Measurements from ENCODE around the gene NOTCH4.

The NOTCH4 gene

DNA sequence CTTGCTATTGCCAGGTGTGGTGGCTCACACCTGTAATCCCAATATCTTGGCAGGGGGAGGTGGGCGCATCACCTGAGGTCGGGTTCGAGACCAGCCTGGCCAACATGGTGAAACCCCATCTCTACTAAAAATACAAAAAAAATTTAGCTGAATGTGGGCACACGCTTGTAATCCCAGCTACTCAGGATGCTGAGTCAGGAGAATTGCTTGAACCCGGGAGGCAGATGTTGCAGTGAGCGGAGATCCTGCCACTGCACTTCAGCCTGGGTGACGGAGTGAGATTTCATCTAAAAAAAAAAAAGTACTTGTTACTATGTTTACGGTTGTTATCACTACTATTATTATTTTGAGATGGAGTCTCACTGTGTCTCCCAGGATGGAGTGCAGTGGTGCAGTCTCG, 67.0 kb downstream of the NOTCH4 start:
- no peak for DNase-seq

DNA sequence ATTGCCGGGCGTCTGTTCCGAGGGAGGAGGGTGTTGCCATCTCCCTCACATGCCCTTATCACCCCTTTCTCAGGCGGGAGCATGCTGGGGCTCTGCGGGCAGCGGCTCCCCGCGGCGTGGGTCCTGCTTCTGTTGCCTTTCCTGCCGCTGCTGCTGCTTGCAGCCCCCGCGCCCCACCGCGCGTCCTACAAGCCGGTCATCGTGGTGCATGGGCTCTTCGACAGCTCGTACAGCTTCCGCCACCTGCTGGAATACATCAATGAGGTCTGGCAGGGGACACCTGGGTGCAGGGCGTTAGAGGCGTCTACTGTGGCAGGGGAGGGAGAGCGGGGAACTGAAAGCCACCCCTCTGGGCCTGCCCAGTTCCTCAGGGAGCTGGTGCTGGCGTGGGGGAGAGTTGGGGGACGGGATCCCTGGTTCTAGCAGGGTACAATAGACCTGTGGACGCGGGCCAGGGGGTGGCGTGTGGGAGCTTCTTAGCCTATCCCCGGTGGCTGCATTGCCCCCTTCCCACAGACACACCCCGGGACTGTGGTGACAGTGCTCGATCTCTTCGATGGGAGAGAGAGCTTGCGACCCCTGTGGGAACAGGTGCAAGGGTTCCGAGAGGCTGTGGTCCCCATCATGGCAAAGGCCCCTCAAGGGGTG, 69.2 kb downstream of the NOTCH4 start:
- peak; percentile 58 to 61 for DNase-seq

DNA sequence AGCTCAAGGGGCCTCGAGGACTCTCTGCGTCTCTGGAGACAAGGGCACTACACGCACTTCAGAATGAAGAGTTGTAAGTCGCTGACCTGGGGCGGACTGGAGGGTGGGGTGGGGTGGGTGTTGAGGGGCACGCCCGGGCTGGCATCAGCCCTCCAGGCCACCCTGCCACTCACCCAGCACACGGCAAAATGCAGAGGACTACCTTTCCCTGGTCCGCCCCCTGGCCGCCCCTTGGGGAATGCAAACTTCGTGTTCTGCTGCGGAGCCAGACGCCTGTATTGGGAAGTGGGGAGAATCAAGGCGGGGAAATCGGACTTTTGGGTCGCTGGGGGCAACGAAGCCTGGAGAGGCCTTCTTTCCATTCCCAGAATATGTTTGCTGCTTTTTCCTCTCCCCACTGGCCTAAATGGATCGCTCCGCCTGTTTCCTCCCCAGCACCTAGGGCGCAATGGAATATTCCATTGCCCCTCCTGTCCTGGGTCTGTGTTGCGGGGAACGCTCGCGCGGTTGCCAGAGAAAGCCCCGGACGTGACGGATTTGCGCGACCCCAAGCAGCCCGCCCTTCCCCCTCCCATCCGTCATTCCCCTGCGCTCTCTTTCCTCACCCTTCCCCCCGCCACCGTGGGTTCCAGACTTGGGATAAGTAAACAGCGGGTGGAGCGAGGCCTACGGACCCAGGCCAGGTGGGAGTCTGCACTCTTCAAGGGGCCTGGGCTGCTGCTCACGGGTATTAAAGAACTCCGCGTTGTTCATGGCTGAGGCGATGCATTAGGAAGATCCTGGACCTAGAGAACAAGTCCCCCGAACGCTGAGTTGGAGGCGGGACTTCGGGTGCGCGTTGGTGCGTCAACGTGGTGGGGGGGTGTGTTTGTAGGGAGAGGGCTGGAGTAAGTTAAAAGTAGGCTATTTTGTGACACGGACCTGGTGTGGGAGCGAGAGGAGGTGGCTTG, 70.0 kb downstream of the NOTCH4 start, which contains the start of gene PPT2:
Gene PPT2, plus strand, starts transcription at position 578 of the 950 bp plus-strand sequence. CDS start 454 bp downstream, outside the sequence.
- DNase-seq, result peak; percentile 58 to 61

DNA sequence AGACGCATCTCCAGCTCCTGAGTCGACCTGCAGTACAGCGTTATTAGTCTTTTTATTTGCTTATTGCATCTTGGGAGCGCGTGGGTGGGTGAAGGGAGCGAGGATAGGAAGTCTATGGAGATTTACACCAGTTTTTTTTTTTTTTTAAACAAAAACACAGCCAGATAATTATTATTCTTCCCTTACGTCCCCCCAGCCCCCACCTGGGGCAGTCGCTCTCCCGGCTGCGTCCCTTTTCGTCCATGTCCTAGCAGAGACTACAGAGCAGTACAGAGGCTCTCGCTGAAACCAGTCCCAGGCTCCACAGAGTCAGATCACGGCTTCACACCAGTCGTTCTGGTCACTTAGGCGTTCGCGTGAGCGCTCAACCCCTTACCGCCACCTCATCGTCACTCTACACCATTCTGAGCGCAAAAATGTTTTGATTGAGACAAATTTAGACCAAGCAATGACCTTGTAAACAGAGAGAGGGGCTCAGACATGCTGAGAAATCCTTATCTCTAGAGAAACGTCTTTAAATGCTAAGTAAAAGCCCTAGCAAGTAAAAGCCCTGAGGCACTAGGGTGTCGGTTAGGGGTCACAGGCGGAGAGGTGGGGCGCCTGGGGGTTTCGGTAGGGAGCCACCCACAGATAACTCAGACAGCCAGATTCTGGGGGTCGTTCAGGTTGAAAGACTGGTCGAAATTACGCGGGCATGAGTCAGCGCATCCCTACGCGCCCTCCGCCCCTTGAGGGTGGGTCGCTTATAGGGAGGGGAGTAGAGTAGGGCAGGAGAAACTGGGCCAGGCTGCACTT, 70.9 kb downstream of the NOTCH4 start:
- no peak for DNase-seq

DNA sequence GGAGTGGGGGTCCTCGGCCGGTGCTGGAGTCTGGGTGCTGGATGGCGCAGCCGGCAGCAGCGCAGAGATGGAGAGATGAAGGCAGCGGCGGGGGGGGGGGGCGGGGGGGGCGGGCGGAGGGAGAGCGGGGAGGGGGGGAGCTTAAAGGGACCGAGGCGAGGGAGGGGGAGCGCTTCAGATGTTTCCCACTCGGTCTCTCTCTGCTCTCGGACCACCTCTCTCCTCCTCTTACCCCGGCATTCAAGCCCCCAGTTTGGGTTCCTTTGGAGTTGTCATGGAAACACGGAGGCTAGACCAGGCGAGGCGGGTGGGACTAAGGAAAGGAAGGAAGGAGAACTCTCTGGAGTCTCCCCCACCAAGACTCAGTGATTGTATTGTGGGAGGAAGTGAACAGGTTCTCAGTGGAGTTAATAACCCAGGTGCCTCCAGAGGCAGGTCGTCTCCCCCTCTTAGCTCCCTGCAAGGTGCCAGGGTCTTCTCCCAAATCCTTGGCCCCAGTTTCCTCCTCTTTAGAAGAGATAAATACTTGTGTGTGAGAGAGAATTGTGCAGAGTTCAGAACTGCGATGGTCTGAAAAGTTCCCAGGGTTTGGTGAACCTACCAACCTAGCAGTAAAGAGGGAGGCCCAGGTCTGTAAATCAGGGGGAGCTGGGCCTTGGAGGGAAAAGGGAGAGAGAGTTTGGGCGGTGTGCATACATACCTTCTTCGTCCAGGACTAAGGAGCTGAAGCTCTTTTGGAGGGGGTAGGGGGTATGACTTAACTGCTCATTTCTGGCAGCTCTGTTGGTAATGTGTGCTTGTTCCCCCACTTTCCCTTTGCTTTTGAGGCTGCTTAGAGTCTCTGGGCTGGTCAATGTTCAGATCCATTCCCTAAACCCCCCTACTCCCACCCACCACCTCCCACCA, 71.8 kb downstream of the NOTCH4 start, which contains the start of gene PRRT1:
Gene PRRT1, minus strand, starts transcription at position 77 of the 906 bp plus-strand sequence. CDS start 112 bp downstream, outside the sequence.
- DNase-seq, result no peak

DNA sequence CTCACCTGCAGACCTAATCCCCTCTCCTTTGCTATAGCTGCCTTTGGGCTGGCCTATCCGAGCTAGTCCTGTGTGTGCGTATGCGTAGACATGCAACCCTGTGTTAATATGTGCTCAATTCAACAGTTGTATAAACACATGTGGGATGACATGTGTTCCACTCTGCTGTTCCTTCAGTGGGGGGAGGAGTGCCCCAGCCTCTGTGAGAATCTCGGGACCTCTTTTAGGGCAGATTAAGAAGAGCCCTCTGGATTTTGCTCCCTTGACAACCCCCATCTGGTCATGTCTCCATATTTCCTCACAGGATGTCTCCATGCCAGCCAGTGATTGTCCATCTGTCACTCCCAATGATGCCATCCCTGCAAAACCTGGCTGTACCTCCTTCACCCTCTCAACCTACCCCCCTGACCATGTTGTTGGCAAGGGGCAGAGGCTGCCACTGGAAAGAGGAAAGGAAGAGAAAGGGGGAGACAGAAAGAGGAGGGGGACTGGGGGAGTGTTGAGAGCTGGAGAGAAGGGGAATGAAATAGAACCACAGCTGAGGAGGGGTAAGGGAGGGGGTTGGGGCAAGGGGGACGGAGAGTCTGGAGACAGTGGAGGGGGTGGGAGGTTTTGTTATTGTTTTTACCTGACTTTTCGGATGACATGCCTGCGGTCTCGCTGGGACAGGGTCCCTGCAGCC, 72.5 kb downstream of the NOTCH4 start:
- no peak for DNase-seq

DNA sequence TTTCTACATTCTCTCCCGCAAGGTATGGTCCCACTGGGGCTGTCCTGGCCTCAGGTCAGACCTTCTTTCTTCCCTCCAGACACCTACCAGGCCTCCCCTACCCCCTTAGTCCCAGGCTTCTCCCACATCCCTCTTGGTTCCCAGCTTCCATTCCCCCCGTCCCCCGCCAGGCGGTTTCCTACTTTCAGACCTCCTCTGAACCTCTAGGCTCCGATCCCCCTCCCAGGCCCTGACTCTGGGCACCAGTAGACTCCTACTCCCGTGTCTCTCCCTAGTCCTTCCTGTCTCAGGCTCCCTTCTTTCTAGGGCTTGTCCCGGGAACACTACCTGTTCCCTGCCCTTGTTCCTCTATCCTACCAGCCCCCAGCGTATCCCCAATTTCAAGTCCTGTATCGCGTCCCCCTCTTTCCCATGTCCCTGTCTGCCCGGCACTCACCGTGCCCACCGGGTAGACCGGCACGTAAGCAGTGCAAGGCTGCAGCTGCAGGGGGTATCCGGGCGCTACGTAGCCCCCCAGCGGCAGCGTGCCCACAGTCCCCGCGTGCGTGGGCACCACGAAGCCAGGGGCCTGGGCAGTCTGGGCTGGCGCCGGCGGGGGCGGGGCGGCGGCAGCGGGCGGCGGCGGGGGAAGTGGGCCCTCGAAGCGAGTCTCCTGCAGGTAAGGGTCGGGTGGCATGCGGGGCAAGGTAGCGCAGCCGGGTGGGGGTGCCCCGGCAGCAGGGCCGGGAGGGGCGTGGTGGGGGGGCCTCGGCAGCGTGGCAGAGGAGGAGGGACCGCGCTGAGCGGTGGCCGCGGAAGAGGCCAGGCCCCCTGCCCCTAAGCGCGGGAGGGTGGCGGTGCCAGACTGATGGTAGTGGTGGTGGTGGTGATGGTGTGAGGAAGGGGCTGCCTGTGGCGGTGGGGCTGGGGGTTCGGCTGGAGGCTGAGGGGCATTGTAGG, 73.7 kb downstream of the NOTCH4 start:
- DNase-seq, result no peak

DNA sequence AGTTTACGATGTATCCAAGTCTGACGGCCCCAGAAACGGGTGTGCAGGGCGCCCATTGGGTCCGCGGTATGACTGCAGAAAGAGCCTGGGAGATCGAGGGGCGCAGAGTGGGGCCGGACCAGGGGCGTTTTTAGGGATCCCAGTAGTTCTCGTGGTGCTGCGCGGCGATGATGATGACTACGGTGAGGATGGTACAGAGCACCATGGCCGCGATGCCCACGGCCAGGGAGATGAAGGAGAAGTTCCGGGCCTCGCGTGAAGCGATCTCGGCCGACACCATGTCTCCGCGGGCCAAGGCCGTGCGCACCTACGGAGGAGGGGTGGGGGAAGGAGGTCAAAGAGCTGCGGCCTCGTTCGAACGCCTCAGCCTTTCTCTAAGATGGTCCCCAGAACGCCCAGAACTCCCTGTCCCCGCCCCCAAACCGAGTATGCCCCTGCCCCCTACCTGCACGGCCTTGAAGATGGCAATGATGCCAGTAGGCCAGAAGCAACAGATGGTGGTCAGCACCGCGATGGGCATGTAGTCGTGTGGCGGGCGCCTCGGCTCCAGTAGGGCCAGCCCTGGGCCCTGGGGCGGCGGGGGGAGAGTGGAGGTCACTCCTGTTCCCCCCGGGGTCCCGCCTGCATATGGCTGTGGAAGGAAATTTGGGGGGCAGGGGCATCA, 74.6 kb downstream of the NOTCH4 start:
- no peak for DNase-seq

DNA sequence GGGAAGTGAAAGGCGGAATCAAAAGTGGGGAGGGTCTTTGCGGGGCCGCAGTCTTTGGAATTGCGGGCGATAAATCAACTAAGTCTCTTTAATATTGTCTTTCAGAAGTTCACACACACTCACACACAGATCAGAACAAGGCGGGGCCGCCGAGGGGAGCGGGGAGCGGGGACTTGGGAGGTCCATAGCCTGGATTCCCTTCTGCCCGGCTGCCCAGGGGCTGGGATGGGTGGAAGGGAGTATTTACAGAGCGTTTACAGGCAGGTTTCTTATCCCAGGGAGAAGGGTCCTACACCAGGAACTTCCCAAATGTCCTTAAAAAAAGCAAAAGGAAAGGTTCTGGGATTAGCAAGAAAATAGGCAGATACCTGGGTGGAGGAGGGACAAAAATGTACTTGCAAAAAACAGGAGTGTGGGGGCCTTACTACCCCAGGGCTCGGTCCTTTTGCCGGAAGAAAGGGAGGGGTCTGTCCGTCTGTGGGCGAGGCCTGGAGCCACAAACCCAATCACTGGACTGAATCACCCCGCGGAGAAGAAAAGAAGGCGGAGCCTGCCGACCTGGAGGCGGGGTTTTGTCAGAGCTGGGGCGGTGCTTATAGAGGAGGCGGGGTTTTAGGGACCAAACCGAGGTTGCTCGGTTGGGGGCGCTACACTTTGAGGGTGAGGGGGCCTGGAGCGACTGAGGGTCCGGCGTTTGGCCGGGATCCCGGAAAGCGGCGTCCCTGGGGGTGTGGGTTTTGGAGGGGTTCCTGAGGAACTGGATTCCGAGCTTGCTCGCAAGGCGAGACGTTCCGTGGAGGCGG, 75.4 kb downstream of the NOTCH4 start:
- peak; percentile 60 to 70 for DNase-seq

DNA sequence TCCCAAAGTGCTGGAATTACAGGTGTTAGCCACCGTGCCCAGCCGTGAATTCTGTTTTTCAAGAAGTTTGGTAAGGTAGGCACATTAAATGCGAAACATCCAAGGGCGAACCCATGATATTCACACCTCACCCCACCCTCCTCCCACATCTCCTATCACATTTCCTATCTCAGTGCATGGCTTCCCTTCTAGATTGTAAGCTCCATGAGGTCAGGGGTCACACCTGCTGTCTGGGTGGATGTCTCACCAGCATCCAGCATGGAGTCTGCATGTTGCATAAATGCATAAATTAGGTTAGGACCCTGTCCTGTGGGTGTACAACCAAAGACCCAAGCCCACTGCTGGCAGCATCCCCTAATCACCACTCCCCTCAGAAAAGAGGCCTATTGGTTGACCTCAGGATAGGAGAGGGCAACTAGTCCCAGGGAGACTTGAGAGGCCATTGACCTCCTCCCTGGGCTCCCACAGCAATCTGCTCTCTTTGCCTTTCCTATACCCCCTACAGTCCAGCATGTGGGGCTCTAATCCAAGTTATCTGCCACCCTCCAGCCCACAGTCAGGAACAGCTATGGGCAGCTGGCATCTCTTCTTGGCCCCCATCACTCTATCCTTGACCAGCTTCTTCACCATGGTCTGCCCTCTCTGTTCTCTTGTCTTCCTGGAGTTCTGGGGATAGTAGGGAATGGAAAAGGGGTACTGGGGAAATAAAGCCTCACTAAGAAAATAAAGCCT, 76.3 kb downstream of the NOTCH4 start:
- DNase-seq, result no peak

DNA sequence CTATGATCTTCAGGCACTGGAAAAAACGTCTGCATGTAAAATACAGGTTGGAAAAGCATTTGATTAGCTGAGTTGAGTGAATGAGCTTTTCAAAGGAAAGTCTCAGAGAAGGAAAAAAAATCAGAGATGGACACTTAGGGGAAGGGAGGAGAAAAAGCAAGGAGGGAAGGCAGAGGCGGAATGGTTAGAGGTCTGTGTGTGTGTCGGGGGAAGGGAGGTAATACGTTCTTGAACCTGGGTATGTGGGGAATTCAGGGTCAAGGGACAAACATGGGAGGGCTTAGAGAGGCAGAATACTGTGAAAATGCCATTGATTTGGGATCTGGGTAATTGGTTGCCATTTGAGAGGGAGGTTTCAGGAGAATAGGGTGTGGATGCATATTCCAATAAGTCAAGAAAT, 77.2 kb downstream of the NOTCH4 start:
- no peak for DNase-seq

DNA sequence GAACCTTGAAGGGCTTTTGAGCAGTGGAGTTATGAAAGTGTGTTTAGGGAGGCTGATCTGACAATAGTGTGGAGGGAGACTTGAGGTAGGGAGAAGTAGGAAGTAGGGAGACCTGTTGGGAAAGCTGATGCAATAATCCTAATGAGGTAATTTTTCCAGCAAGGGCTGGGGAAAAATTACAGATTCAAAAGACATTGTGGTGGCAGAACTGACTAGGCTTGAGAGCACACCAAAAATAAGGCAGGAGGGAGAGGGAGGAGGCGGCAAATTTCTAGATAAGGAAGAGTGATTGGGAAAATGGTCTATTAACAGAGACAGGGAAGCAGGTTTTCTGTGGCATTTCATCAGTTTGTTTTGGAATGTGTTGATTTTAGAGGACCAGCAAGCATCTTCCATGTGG, 77.6 kb downstream of the NOTCH4 start:
- no peak for DNase-seq

All from activated CD4-positive, alpha-beta T cell treated with anti-CD3 and anti-CD28 coated beads for 4 hours (primary cell).